Retina (tissue), 1 donor: Measurements from ENCODE around the gene GLUL.
"Not testable (repeated sequence)": the region's sequence is repeated elsewhere in the genome, so short reads cannot be mapped to it uniquely, and the experiment has no call there.

Experiments used
- DNase-seq: peaks from one replicate; pipeline ENCODE4 v3.0.0-alpha.2; 2016

Gene GLUL

DNA sequence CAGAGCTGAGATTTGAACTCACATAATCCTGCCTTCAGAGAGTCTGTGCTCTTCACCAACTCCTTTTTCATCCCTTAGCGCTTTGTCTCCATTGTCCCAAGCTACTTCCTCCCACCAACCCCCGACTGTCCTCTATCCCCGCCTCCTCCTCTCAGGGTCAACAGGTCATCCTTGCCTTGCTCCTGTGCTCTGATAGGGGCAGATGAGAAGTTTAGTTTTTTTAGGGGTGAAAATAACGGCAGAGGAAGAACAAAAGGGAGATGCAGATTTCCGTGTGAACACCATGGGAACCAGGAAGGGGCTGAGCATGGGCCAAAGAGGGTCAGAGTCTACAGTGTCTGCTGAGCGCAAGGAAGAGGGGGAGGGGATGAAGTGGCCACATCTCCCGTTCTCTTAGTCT lies 31.9 kb downstream of the GLUL start:
- no peak for DNase-seq

- no peak for DNase-seq
Observed at GRCh38 chr1:182357913-182358312, 33.7 kb downstream of the GLUL start.

DNA sequence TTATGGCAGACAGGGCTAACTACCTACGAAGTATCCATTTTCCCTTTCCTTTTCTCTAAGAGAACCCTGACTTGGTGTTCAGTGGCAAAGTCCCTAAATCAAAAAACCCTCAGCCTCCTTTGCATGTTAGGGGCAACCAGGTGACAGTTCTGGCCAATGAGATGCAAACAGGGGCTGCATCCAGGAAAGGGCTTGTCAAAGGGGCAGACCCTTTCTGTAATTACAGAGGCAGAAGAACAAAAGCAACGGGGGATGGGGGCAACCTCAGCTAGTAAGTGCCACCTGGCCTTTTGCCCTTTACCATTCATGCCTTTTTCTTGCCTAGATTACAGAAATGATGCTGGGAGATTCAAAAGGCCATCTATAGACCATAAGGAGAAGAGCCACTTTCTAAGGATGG lies 34.4 kb downstream of the GLUL start:
- DNase-seq = no peak

DNA sequence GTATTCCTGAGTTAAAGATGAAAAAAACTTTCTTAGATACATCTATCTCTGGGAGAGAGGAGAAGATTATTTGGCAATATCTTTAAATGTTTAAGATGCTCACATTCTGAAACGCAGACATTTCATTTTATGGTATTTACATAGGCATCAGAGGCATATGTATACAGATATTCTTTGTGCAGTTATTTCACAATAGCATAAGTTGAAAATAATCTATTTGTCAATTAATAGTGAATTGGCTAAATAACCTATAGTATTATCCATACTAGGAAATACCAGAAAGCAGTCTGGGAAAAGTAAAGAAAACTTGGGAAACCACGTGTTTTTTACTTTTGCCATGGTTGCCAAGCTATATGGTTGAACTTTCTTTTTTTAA lies 35.9 kb downstream of the GLUL start:
- DNase-seq = no peak

GRCh38 chr1:182351790-182352364 lies 39.7 kb downstream of the GLUL start:
- no peak for DNase-seq

GRCh38 chr1:182350839-182351238 lies 40.8 kb downstream of the GLUL start:
- DNase-seq = no peak

- no peak for DNase-seq
Observed at GRCh38 chr1:182348961-182349747, 42.4 kb downstream of the GLUL start.

DNA sequence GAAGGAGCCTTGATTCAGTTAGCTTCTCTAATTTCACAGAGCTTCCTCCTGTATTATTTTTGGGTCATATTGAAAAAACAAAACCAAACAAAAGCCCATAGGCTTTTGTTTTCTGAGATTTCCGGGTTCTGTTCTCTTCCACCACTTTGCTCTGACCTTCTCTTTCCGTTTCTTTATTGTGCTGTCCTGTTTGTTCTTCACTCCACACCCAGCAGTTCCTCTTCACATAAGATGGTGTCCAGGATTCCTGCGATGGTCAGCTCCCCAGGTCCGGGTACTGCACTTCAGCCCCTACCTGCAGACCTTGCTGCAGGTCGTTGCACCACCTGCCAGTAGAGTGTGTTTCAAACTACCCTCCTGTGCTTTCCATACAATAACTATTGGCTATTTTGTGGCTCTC lies 44.6 kb downstream of the GLUL start:
- no peak for DNase-seq

- DNase-seq = no peak
Observed at GRCh38 chr1:182340233-182341058, 51.1 kb downstream of the GLUL start.

GRCh38 chr1:182339684-182340083 lies 51.9 kb downstream of the GLUL start:
- DNase-seq = no peak

GRCh38 chr1:182338806-182339370 lies 52.7 kb downstream of the GLUL start:
- DNase-seq = no peak

DNA sequence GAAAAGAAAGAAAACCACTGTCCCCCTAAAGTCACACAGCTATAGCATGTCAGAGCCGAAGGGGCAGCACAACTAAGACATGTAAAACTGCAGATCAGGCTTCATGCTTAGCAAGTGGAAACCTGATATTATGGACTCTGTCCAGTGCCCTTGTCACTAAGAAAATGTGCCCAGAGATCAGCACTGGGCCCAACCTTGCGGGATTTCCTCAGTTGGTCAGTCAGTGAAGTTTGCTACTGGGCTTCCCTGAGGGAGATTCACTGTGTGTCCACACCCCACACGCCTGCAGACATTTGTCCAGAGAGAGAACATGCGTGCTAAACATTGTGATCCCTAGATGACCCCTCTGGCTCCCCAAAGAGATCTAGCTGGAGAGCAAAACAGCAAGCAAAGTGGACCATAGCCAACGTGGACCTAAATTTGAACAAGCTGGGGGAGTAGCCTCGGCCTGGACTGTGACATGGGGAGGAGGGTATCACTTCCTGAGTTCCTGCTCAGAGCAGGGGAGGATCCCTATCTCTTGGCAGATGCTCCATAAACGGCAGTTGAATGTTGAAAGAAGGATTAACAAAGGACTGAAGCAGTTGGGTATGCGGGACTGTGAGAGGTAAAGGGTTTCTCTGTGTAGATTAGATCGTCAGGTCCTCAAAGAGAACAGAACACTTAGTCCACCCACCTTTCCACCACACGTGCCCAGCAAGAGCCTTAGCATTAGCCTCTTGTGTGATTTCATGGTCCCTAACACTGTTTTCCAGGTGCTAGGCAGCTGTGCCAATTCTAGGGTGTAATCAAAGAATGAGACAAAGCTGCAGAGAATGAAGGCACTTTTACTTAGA lies 53.6 kb downstream of the GLUL start:
- DNase-seq = no peak

GRCh38 chr1:182335771-182336566 lies 55.6 kb downstream of the GLUL start:
- DNase-seq = no peak

DNA sequence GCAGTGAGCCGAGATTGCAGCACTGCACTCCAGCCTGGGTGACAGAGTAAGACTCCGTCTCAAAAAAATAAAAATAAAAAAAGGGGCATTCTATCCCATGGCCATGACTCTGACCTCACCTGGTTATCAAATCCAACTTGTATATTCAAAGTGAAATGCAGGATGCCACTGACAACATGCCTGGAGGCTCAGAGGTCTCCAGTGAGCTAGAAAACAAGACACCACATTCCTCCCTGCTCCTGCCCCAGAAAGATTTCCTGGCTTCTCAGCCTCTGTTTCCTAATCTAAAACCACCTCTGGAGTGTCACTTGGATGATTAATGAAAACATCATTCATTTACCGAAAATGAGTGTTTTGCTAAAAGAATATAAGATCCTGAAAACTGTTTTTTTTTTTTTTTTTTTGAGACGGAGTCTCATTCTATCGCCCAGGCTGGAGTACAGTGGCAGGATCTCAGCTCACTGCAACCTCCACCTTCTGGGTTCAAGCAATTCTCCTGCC lies 58.5 kb downstream of the GLUL start:
- DNase-seq = not testable (repeated sequence)

GRCh38 chr1:182332261-182333060 lies 59.1 kb downstream of the GLUL start:
- no peak for DNase-seq
